Stimulated activated CD8-positive, alpha-beta memory T cell treated with anti-CD3 and anti-CD28 coated beads, Interleukin-15, amount 100 ng/mL, for 1 hour (primary cell): ENCODE measurements around the gene VGLL4.
"Not testable (repeated sequence)": the region's sequence is repeated elsewhere in the genome, so short reads cannot be mapped to it uniquely, and the experiment has no call there.

Source experiments
- DNase-seq: peaks from one replicate; pipeline ENCODE4 v3.0.0-alpha.2; 2020; ENCODE audit warnings: low read depth

The VGLL4 gene

DNA sequence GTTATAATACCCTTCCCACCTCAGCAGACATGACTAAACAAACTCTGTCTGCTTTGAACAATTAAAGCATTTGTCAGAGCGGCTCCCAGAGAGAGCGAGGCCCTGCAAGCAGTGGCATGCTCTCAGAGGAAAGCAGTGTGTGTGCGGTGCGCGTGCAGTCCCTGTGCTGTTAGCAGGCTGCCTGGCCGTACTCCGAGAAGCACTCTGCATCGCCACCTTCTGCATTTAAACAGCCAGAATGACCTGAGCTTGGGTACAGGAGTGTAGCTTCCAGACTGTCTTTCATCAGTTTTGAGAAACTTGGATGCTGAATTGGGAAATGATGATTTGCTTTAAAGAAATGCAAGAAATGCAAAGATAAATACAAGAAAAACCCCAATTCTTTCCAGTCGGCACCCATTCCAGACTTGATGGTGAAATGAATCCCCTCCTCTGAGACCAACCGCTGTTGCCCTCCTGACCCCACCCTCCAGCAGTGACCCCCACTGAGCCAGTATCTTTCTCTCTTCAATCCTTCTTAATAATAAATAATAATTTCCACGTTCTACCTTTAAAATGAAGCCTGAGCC is 113.5 kb downstream of the VGLL4 start:
- no peak for DNase-seq

- DNase-seq = no peak
Measured at GRCh38 chr3:11529281-11529680, 114.4 kb downstream of the VGLL4 start.

DNA sequence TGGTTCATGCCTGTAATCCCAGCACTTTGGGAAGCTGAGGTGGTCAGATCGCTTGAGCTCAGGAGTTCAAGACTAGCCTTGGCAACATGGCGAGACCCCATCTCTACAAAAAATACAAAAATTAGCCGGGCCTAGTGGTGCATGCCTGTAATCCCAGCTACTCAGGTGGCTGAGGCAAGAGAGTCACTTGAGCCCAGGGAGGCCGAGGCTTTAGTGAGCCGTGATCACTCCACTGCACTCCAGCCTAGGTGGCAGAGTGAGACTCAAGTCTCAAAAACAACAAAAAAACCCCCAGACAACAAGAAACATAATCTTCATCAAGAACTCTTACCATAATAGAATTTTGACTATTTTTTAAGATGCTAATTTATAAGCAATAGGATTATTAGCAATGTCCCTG is 117.6 kb downstream of the VGLL4 start:
- not testable (repeated sequence) for DNase-seq

GRCh38 chr3:11523572-11524101 is 120.1 kb downstream of the VGLL4 start:
- no peak for DNase-seq

GRCh38 chr3:11522953-11523571 is 120.7 kb downstream of the VGLL4 start:
- no peak for DNase-seq

- no peak for DNase-seq
Measured at GRCh38 chr3:11522398-11522715, 121.4 kb downstream of the VGLL4 start.

DNA sequence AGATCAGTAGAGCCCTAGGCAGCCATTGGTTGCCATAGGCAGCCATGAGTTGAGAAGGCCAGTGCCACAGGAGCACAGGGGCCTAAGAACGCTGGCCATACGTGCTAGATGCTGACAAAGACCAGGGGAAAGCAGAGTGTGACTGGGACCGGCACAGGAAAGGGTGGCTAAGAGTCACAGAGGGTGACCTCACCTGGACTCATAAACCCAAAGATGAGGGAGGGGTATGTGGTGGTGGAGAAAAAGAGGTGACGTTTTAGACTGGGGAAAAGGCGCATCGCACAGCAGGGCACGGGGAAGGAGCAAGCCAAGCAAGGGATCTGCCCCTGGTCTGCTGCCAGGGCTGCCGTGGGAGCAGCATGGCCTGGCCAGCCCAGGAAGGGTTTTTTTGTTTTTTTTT is 122.5 kb downstream of the VGLL4 start:
- no peak for DNase-seq

- no peak for DNase-seq
Measured at GRCh38 chr3:11517601-11518000, 126.1 kb downstream of the VGLL4 start.

DNA sequence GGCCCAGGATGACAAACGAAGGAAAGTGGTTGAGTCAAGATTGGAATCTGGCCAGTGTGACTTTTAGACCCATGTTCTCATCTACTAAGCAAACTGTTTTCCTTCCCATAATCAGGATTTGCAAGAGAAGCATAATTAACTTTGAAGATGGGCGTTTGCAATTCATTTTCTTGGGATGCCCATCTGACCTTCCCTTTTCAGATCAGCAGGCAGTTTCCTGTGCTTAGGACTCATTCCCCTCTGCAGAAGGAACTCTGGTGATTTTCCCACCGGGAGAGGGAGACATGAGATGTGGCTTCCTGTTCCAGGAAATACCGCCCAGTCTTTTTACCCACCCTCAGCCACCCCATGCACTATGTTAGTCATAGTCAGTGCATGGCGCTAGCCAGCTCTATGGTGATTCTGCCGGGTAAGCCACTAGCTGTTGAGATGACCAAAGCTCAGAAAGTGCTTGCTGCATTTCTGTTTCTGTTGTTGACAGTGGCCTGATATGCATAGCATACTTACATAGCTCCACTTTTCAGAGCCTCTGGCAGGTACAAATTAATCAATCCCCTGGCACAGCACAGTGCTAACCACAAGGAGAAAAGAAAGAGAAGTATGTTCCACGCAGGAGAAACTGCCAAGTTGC is 129.4 kb downstream of the VGLL4 start:
- DNase-seq = no peak

DNA sequence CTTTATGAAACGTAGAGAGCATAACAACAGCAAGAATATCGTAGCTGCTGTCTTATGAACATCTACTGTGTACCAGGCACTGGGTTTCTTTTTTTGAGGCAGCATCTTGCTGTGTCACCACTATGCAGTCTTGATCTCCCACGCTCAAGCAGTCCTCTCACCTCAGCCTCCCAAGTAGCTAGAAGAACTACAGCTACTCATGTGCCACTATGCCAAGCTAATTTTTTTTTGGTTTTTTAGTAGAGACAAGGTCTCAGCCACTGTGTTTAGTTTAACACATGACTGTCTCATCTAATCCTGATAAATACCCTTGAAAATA is 129.9 kb downstream of the VGLL4 start:
- no peak for DNase-seq

GRCh38 chr3:11513125-11513816 is 130.4 kb downstream of the VGLL4 start:
- not testable (repeated sequence) for DNase-seq

DNA sequence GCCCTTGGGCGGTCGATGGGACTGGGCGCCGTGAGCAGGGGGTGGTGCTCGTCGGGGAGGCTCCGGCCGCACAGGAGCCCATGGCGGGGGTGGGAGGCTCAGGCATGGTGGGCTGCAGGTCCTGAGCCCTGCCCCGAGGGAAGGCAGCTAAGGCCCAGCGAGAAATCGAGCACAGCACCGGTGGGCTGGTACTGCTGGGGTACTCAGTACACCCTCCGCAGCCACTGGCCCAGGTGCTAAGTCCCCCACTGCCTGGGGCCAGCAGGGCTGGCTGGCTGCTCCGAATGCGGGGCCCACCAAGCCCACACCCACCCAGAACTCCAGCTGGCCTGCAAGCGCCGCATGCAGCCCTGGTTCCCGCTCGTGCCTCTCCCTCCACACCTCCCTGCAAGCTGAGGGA is 132.1 kb downstream of the VGLL4 start:
- not testable (repeated sequence) for DNase-seq

- DNase-seq = no peak
Measured at GRCh38 chr3:11510356-11510755, 133.4 kb downstream of the VGLL4 start.

GRCh38 chr3:11510001-11510340 is 133.7 kb downstream of the VGLL4 start:
- DNase-seq = no peak

GRCh38 chr3:11509173-11510000 is 134.3 kb downstream of the VGLL4 start:
- no peak for DNase-seq

DNA sequence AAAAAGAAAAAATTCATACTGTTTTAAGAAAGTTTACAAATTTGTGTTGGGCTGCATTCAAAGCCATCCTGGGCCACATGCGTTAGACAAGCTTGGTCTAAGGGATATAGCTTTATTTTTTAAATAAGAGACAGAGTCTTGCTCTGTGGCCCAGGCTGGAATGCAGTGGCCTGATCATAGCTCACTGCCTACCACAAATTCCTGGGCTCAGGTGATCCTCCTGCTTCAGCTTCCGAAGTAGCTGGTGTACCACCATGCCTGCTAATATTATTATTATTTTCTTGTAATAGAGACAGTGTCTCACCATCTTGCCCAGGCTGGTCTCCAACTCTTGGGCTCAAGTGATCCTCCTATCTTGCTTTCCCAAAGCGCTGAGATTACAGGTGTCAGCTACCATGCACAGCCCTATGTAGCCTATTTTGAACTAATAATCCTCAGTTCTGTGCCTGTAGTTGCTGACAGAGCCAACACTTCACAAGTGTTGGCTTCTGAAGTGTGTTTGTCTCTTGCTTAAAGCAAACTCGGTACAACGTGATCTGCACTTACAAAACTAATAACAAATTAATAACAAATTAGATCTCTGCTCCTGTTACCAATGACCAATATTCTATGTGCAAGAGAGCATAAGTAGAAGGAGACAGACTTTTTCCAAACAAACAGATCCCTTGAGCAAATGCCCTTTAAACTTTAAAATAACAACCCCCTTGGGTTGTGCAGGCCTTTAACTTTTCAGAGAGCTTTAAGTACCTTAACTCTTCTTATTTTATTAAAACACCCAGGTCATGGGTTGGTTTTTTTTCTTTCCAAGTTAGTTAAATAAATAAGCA is 135.2 kb downstream of the VGLL4 start:
- DNase-seq = no peak

DNA sequence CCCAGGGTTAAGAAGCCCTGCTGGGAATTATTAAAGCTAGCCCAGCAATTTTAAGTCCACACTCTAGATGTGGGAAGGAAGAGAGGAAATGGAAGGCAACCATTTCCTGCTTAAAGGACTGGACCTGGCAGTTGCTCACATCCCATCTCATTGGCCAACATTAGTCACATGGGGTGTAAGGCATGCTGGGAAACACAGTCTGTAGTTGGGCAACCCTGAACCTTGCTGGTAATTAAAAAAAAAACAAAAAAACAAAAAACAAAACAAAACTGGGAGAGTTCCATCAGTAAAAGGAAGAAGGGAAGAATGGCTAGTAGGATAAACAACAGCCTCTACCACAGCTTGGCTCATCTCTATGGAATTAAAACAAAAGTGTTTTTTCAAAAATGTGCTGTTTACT is 136.0 kb downstream of the VGLL4 start:
- no peak for DNase-seq
